HG03442 (cell line): ENCODE measurements around the gene GAB3.
"Not testable (repeated sequence)": the region's sequence is repeated elsewhere in the genome, so short reads cannot be mapped to it uniquely, and the experiment has no call there.

Experiments used
- ATAC-seq: cut with Tn5 transposase; IDR thresholded peaks from one replicate; pipeline ENCODE4 v1.9.1; 2021; ENCODE audit warnings: mild to moderate bottlenecking, moderate library complexity; ENCODE audit not compliant: unreplicated experiment

Gene GAB3

DNA sequence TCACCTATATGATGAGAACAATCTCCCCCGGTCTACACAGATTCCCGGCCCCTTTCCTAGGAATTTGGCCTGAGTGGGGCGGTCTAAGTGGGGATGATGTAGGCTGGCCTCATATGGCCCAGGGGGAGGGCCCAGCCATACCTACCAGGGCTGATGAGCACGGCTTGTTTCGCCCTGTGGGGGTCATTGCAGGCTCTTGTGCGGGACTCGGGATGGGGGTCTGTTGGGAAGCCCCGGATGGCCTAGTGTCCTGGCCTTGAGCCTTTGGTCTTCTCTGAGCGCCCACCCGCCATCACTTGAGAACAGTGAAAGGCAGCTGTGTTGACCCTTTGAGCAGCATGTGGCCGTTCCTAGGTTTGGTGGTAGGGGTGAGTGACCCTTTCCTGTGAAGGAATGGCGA is 92.7 kb downstream of the GAB3 start:
- no peak for ATAC-seq

DNA sequence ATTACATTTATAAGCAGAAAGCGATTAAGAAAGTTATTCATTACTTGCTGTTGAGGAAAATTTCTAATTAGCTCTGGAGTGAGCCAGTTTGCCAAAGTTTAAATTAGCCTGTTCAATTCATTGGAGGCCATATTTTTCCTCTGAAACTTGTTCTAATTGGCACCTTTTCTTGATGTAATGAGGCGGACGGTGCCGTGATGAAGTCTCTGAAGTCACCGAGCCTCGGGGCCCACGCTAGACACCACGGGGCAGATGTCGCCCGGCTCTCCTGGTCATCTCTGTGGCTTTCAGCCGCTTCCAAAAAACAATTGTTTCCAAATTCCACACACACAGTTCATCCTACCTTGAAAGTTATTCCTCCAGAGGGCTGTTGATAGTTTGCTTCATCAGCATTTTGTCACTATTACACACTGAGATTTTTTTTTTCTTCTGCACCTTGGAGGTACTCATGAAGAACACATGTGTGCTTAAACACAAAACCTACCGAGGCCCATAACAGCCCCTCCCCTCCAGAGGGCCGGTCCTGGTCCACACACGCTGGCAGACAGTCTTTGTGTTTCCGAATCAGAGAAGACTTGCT is 93.6 kb downstream of the GAB3 start:
- no peak for ATAC-seq

DNA sequence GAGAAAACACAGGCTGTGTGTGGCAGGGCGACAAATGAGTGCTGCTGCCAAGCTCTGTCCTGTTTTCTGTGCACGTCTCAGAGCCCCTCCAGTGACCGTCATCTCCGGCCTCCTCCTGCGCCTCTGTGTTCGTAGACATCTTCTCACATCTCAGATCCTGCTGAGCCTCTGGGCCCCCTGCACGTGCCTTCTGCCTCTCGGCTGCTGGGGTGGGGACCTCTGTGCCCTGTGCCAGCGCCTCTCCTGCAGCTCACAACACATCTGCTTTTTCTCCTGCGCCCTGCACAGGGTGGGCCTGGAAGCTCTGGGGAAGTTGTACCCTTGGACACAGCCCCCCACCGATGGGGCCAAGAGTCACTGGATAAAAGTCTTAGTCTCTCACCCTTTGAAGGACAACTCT is 95.1 kb downstream of the GAB3 start:
- ATAC-seq = no peak

DNA sequence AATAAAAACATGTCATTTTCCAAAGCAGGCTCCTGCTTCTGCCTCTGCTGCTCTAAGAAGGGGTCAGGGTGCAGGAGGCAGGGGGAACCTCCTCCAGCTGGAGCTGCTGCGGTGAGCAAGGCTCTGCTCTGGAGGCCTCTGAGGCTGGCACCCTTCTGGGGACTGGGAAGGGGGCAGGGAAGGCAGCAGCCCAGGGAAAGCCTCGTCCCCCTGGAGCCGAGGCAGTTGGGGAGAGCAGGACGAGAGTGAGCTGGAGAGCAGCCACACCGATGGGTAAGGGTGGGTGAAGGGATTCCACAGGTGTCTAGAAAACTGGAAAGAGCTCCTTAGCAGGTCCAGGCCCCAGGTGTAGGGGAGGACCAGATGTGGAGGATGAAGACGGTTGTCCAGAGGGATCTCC is 95.5 kb downstream of the GAB3 start:
- no peak for ATAC-seq

DNA sequence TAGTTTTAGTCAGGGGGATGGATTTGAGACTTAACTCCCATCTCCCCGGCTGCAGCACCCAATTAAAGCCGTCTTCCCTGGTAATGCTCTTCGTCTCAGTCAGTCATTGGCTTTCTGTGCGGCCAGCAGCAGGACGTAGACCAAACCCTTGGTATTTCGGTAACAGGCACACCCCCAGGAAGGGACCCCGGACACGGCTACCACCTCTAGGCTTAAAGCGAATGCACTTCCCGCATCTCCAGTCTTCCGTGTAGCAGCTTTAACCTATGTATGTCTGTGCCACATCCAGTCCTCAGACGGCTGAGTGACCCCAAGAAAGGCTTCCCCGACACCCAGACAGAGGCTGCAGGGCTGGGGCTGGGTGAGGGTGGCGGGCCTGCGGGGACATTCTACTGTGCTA is 96.0 kb downstream of the GAB3 start:
- ATAC-seq = no peak

DNA sequence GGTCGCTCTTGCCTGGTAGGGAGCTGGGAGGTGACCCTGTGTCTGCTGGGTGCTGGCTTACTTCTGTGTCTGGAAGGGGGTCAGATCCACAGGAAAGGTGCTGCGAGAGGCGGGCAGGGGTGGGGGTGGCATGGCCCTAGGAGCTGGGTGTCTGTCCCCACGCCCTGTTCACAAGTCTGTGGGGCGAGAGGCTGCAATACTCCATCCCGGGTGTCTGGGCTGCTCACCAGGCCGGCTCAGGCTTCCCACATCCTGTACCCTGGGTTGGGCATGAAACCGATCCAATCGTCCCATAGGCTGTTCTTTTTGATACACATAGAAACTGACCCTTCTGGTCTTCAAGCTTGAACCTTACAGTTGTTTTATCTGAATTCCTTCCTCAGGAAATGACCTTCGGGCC is 96.5 kb downstream of the GAB3 start:
- ATAC-seq = no peak

DNA sequence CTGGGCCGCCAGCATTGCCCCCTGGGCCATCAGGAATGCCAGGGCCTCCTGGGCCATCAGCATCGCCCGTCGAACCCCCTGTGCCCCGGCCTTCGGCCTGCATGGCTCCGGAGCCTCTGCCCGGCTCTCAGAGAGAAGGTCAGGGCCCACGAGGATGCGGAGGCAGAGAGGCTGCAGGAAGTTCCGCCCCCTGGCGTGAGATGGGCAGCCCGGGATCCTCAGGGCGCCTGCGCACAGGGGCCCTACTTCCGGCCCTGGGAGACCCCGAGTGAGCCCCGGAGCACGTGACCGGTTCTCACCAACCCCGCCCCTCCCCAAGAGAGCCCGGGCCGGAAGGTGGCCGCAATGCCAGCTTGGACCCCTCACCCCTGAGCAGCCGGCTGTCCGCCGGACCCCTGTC is 97.5 kb downstream of the GAB3 start, which contains the start of gene CTAG2:
CTAG2 (minus strand) TSS at position 167 of the 400 bp plus-strand sequence; CDS start at position 103, 64 bp downstream.
- not testable (repeated sequence) for ATAC-seq

DNA sequence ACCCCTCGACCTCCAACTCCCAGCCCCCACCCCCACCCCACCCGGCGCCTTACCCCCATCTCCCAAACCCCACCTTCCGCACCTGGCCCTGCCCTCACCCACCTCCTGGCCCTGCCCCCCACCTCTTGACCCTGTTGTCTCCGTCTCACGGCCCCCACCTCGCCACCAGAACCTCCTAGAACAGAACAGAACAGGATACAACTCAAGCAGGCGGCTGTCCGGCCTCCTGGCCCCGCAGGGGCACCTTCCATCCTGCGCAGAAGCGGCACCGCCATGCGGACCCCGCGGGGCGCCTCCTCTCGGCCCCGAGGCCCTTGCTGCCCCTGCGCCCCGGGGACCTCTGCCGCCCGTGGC is 97.9 kb downstream of the GAB3 start:
- no peak for ATAC-seq

DNA sequence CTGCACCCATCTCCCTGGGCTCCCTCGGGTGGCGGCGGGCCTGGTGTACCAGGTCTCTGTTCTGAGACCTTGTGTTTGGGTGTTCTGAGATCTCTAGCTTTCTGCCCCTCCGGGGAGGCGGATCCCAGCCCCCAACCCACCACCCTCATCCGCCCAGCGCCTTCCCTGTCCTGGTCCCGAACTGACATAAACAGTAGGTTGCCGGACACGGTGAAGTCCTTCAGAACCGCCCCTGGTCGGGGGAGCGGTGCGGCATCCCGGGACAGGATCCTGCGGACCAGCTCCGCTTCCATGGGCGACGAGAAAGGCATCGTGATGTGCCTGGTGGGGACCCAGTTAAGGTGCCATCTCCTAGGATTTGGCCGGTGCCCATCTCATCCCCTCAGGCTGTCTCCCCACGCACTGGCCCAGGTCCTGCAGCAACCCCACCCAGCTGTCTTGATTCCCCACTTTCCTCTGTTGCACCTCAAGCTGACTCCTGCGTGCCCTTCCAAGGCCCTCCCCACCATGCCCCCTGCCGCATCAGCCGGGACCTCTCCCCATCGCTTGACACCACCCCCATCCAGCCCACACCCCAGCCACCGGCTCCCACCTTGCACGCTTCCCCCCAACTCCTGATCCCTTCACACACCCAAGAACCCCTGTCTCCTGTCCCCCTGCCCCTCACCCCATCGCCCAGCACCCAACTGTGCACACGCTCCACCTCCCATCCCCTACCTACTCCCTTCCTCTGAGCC is 98.4 kb downstream of the GAB3 start:
- ATAC-seq = no peak

DNA sequence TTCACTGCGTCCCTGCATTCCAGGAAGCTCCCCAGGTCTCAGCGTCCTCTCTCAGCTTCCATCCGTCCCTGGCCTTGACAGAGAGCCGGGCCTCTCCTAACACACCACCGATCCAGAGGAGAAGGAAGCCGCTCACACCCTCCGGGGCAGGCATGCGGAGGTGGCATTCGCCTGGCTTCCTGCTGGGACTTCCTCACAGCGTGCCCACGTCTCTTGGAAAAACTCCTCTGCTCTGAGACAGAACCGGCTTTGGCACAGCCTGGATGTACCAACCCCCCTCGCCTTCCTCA is 100.7 kb downstream of the GAB3 start:
- ATAC-seq = no peak

DNA sequence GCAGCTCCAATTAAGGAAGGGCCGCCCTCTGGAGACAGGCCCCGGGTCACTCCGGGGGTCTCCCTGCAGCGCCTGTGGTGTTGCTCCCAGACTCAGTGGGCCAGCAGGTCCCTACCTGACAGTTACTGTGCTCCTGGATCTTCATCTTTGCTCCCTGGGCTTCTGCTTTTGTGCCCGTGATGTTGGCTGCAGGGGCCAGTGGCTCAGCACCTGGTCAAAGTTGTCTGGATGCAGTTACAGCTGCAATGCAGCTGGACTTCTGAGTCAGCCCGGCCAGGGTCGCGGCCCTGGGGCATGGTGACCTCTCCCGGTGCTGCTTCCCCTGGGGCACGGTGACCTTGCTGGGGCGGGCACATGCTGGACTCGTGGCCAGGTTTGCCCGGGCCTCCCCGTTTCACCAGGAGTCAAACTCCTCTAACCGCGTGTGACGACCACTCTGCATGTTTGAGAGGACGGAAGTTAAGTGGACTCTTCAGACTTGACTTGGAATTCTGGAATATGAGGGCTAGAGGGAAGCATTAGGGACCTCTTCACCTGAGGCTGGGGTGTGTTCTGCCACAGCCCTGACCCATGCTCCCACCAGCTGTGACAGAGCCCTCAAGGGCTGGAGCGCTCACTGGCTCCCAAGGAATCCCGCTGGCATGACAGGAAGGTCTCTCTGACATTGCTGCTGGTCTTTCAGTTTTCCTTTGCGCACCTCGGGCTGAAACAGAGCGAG is 101.2 kb downstream of the GAB3 start:
- no peak for ATAC-seq

DNA sequence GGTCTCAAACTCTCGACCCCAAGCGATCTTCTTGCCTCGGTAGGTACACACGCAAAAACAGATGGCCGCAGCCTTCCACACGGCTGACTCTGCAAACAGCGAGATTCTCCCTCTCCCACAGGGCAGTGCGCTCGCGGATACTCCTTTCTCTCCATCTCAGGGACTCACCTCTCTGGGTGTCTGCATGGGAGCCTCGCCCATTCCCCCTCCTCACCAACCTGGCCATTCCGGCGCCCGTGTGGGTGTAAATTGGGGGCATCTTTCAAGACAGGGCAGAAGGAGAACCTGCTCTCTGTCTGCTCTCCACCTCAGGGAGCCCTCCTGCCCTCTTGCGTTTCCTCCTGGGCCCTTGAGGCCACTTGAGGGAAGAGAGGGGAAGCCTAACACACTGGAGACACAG is 101.9 kb downstream of the GAB3 start:
- no peak for ATAC-seq

DNA sequence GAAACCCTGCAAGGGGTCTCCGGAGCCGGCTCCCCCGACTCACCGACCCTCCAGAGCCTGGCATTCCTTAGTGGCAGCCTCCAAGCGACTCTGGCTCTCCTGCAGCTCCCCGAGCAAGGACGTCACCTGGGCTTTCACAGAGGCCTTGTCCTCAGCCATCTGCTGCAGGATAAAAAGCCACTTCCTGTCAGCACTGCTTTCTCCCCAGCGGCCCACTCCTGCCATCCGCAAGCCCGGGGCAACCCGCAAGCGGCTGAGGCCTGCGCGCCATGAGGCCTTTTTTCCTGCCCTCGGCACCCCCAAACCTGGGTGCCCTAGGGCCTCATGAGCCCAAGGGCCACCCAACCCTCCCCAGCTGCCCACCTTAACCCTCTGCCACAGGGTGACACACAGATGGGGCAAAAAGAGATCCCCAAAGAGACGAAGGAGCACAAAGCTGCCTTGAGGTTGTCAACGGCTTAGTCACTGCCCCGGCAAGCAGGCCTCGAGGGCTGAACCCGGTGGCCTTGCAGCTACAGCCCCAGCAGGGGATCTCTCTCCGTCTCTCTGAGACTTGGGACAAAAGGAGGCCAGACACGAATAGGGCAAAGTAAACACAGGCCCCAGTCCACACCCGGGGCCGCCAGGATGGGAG is 105.0 kb downstream of the GAB3 start:
- not testable (repeated sequence) for ATAC-seq

DNA sequence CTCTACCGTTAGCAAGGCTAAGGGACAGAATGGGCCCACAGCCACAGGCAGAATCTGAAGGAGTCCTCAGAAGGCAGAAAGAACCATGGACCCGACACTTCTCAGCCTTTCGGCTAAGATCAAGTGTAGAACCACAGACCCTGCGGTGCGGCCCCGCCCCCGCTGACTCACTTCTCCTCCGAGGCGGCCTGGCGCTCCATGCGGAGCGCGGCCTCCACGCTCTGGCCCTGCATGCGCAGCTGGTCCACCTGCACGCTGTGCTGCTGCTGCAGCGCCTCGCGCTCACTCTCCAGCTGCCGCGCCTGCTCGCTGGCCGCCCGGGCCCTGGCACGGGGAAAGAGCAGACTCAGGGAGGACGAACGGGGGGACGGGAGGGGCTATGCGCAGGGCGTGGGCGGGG is 107.2 kb downstream of the GAB3 start:
- ATAC-seq = not testable (repeated sequence)

DNA sequence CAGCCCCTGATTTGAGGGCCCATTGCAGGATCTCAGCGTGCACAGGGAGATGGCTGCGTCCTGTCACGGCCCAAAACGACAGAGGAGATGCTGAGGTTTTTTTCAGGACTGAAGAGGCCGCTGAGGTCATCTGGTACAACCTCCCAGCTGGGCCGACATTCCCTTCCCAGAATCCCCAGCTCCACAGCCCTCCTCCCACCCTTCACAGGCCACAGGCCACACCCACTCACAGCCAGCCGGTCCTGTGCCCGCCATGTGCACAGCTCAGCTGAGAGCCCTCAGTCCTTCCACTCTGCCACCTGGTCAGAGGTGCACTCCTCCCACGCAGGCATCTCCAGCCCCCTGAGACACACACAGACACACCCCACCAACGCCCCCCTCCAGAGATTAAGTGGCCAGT is 109.1 kb downstream of the GAB3 start:
- not testable (repeated sequence) for ATAC-seq

DNA sequence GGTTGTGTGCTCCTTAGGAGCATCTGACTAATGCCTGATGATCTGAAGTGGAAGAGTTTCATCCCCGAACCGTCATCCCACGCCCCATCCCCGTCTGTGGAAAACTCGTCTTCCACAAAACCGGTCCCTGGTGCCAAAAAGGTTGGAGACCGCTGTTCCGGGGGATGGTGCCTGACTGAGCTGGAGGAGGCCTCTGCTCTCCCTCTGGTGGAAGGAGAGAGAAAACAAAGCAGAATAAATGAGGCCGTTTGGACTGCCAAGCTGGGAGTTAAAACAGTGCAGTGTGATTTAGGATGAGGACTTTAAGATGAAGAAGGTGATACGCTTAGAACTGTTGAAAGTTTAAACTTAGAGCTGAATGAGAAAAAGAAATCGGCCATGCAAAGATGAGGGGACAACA is 117.2 kb downstream of the GAB3 start:
- not testable (repeated sequence) for ATAC-seq

DNA sequence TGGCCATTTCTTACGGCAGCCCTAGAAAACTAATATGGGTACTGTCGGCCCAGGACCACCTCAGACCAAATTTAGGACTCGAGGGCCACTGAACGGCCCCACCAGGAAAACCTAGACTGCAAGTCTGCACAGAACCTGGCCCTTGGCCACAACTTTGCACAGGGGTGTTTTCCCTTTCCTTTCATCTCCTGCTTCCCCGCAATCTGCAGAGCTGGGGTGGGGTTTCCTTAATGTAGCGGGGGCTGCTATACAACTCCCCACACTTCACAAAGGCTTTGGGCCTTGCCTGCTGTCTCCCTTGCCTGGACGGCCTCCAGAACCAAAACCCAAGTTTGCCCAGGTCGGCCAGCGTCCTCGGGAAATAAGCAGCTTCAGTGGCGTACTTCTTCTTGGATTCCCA is 119.9 kb downstream of the GAB3 start:
- not testable (repeated sequence) for ATAC-seq

DNA sequence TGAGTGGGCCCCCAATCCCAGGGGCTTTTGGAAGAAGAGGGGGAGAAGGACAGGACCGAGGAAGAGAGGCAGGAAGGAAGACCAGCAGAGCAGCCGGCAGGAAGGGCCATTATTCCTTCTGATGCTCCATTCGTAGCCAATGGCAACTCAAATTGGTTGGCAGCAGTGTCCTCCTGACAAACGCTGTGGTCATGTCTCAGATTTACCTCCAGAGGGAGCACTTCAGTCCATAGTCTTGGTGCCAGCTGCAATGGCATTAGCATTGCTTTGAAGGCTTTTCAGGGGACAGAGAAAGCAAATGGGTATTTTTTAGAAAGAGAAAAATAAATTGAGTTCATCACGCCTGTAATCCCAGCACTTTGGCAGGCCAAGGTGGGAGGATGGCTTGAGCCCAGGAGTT is 121.9 kb downstream of the GAB3 start:
- not testable (repeated sequence) for ATAC-seq
